SU-DHL-6 (cell line): ENCODE data around the gene BLOC1S1.

Experiments
- H2AFZ ChIP-seq: fragments of 200-600 bp; sonication (generic); 2 replicates; pipeline ENCODE4 v1.6.1; 2014; ENCODE audit warnings: low read depth, mild to moderate bottlenecking, moderate library complexity, mixed read lengths, antibody characterized with exemption, low read length; ENCODE audit not compliant: severe bottlenecking
- H3F3A ChIP-seq: fragments of 200-600 bp; shearing (Covaris generic); 2 replicates; pipeline ENCODE4 v1.6.0; 2016; ENCODE audit warnings: antibody characterized with exemption, mild to moderate bottlenecking; ENCODE audit not compliant: insufficient read depth
- H3K27ac ChIP-seq: fragments of 200-600 bp; sonication (generic); 2 replicates; pipeline ENCODE4 v1.5.1; 2016; ENCODE audit warnings: low read depth, mild to moderate bottlenecking, low read length, moderate library complexity, mixed read lengths
- H3K27me3 ChIP-seq: fragments of 200-600 bp; sonication (generic), shearing (Covaris generic); 2 replicates; pipeline ENCODE4 v1.6.0; 2014; ENCODE audit warnings: mild to moderate bottlenecking, low read length
- H3K36me3 ChIP-seq: fragments of 200-600 bp; sonication (generic); 2 replicates; pipeline ENCODE4 v1.6.1; 2014; ENCODE audit warnings: mild to moderate bottlenecking, low read length, mixed read lengths
- H3K4me2 ChIP-seq: fragments of 300-600, 200-600 bp; shearing (Covaris generic), sonication (generic); 2 replicates; pipeline ENCODE4 v1.6.0; 2014; ENCODE audit warnings: low read length, low read depth, mild to moderate bottlenecking; ENCODE audit not compliant: poor library complexity, severe bottlenecking
- H3K4me3 ChIP-seq: fragments of 200-600 bp; sonication (generic); 2 replicates; pipeline ENCODE4 v1.5.1; 2014; ENCODE audit warnings: antibody characterized with exemption, low read length, mild to moderate bottlenecking, mixed read lengths; ENCODE audit not compliant: insufficient read depth, poor library complexity, severe bottlenecking
- H3K79me2 ChIP-seq: fragments of 200-600 bp; sonication (generic); 2 replicates; pipeline ENCODE4 v1.6.1; 2014; ENCODE audit warnings: mild to moderate bottlenecking, low read length, moderate library complexity; ENCODE audit not compliant: insufficient read depth
- H3K9ac ChIP-seq: fragments of 200-600 bp; sonication (generic); 2 replicates; pipeline ENCODE4 v1.7.0; 2014; ENCODE audit warnings: mild to moderate bottlenecking, low read length
- H3K9me2 ChIP-seq: fragments of 200-600 bp; sonication (generic); replicated peaks from 2 replicates; pipeline ENCODE4 v1.6.1; 2014; ENCODE audit warnings: low read length; ENCODE audit not compliant: insufficient read depth
- H3K9me3 ChIP-seq: fragments of 200-600 bp; sonication (generic); 2 replicates; pipeline ENCODE4 v1.6.1; 2014; ENCODE audit warnings: low read length, mixed read lengths; ENCODE audit not compliant: insufficient read depth
- H4K20me1 ChIP-seq: fragments of 200-600 bp; sonication (generic); 2 replicates; pipeline ENCODE4 v1.6.1; 2014; ENCODE audit warnings: low read depth, mild to moderate bottlenecking, antibody characterized with exemption, low read length, moderate library complexity, mixed read lengths
- EZH2phosphoT487 ChIP-seq: fragments of 200-600 bp; sonication (generic), shearing (Covaris generic); conservative IDR thresholded peaks from 2 replicates; pipeline ENCODE4 v1.6.1; 2018; ENCODE audit warnings: mild to moderate bottlenecking, antibody characterized with exemption, low read length, moderate library complexity, mixed read lengths
- TF ChIP-seq, protein P1 (sequence below): fragments of 200-600 bp; sonication (generic); IDR thresholded peaks from one replicate; pipeline ENCODE4 v1.5.1; 2017; ENCODE audit warnings: antibody characterized with exemption, mild to moderate bottlenecking, low read length, moderate library complexity; ENCODE audit not compliant: insufficient read depth, poor library complexity, severe bottlenecking

The BLOC1S1 gene

DNA sequence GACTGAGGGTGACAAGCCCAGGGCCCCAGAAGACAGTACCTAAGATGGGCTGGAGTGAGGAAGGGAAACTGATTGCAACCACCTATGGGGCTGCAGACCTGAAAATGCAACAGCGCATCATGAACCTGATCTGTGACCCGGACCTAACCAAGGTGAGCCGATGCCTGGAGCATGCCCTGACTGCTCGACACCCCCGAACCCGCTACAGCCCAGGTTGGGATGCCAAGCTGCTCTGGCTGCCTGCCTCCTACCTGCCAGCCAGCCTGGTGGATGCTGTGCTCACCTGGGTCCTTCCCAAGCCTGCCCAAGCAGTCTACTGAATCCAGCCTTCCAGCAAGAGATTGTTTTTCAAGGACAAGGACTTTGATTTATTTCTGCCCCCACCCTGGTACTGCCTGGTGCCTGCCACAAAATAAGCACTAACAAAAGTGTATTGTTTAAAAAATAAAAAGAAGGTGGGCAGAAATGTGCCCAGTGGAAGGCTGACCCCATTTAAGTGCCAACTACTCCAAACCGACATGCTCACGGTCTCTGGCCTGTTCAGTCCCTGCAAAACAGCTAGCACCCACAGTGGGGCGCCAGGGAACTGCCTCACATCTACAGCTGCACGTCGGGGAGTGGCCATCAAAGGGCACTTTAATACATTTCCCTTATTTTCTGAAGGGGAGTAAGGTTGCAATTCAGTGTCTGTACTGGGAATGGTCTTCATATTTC, 8.5 kb downstream of the BLOC1S1 start:
- Histone ChIP-seq H3K27me3 (no peaks in the 10 kb centered on the region), H3K36me3 (no peaks in the 10 kb centered on the region), H3K9ac (no peak overlapping the region), H2AFZ (no peak overlapping the region), H3K9me3 (no peaks in the 10 kb centered on the region), H3K27ac (no peak overlapping the region), H3K4me2 (no peak overlapping the region), H3K9me2 (no peaks in the 10 kb centered on the region), H3K79me2 (0 out of 2 replicates have a peak, but pooled peaks cover 6% of the 10 kb centered on the region), H3F3A (peaks cover 16% of the 10 kb centered on the region), H3K4me3 (no peak overlapping the region), H4K20me1 (no peaks in the 10 kb centered on the region)
- TF ChIP-seq, protein P1, sequence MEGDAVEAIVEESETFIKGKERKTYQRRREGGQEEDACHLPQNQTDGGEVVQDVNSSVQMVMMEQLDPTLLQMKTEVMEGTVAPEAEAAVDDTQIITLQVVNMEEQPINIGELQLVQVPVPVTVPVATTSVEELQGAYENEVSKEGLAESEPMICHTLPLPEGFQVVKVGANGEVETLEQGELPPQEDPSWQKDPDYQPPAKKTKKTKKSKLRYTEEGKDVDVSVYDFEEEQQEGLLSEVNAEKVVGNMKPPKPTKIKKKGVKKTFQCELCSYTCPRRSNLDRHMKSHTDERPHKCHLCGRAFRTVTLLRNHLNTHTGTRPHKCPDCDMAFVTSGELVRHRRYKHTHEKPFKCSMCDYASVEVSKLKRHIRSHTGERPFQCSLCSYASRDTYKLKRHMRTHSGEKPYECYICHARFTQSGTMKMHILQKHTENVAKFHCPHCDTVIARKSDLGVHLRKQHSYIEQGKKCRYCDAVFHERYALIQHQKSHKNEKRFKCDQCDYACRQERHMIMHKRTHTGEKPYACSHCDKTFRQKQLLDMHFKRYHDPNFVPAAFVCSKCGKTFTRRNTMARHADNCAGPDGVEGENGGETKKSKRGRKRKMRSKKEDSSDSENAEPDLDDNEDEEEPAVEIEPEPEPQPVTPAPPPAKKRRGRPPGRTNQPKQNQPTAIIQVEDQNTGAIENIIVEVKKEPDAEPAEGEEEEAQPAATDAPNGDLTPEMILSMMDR = peak; percentile 61
- no peak for TF ChIP-seq EZH2phosphoT487

GRCh38 chr12:55724940-55725309, 9.1 kb downstream of the BLOC1S1 start:
- Histone ChIP-seq H3K27ac (no peak overlapping the region), H4K20me1 (no peaks in the 10 kb centered on the region), H3K9ac (no peak overlapping the region), H3K27me3 (no peaks in the 10 kb centered on the region), H3K4me2 (no peak overlapping the region), H3K4me3 (no peak overlapping the region), H3K9me3 (no peaks in the 10 kb centered on the region), H2AFZ (no peak overlapping the region), H3K79me2 (0 out of 2 replicates have a peak, but pooled peaks cover 6% of the 10 kb centered on the region), H3K9me2 (no peaks in the 10 kb centered on the region), H3F3A (peaks cover 21% of the 10 kb centered on the region), H3K36me3 (no peaks in the 10 kb centered on the region)
- TF ChIP-seq, protein P1 = no peak
- TF ChIP-seq EZH2phosphoT487 = no peak

DNA sequence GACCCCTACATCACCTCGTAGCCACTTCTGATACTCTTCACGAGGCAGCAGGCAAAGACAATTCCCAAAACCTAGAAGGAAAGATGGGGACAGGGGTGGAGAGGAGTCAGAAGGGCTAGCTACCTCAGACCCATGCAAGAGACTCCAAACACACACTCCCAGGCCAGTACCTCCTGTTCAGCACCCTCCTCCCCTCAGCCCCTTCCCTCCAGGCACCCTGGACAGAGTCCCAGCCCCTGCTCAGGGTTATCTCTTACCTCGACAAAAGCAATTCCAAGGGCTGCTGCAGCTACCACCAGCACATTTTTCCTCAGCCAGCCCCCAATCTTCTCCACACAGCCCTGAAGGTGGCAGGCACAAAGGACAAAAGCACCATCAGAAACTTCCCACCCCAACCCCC, 9.7 kb downstream of the BLOC1S1 start:
- no peaks in the 10 kb centered on the region for H4K20me1 ChIP-seq
- no peak overlapping the region for H3K9ac ChIP-seq
- TF ChIP-seq, protein P1 = no peak
- no peak for TF ChIP-seq EZH2phosphoT487
- H3K36me3 ChIP-seq = no peaks in the 10 kb centered on the region
- H3K27ac ChIP-seq = no peak overlapping the region
- H3K9me3 ChIP-seq = no peaks in the 10 kb centered on the region
- no peak overlapping the region for H3K4me2 ChIP-seq
- H3K27me3 ChIP-seq = no peaks in the 10 kb centered on the region
- no peaks in the 10 kb centered on the region for H3K9me2 ChIP-seq
- H3K4me3 ChIP-seq = no peak overlapping the region
- H2AFZ ChIP-seq = no peak overlapping the region
- H3K79me2 ChIP-seq = 0 out of 2 replicates have a peak, but pooled peaks cover 6% of the 10 kb centered on the region
- peaks cover 27% of the 10 kb centered on the region for H3F3A ChIP-seq
